Cardiac fibroblast (primary cell): ENCODE data around the gene TMEM86A.

Experiments
- DNase-seq, 2 donors: peaks; one replicate each; pipeline versions ENCODE4 v3.0.0 to v3.0.0-alpha.2; 2010; ENCODE audit warnings: low read depth in 2 of 2
- H3K4me3 ChIP-seq, 2 donors: replicated peaks in 1 of 2; 1 replicate in 1 of 2; 2 replicates in 1 of 2; pipeline ENCODE4 v1.5.1; 2011; ENCODE audit warnings: low read depth in 2 of 2, low read length in 2 of 2, mild to moderate bottlenecking in 2 of 2, moderate library complexity in 1 of 2
- TF ChIP-seq, protein P1 (sequence below): IDR thresholded peaks from one replicate; pipeline ENCODE4 v1.5.1; 2011; ENCODE audit warnings: low read depth, mild to moderate bottlenecking, low read length, inconsistent platforms

The TMEM86A gene

DNA sequence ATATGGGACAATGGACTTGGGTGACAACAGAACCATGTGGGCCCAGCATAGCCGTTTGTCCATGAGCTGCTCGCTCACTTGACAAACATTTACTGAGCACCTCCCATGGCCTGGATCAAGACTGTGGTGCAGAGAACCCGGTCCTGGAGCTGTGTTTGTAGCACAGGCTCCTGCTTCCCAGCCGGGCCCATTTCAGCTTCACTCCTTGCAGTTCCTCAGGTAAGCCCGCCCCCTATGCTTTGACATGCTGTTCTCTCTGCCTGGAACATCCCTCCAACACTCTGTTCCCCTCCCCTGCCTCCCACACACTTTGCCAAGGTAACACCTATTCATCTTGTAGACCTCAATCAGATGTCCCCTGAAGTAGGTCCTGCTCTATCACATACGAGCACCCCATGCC lies 46.7 kb downstream of the TMEM86A start:
- no peak for DNase-seq
- H3K4me3 ChIP-seq: no peak overlapping the region
- TF ChIP-seq, protein P1, sequence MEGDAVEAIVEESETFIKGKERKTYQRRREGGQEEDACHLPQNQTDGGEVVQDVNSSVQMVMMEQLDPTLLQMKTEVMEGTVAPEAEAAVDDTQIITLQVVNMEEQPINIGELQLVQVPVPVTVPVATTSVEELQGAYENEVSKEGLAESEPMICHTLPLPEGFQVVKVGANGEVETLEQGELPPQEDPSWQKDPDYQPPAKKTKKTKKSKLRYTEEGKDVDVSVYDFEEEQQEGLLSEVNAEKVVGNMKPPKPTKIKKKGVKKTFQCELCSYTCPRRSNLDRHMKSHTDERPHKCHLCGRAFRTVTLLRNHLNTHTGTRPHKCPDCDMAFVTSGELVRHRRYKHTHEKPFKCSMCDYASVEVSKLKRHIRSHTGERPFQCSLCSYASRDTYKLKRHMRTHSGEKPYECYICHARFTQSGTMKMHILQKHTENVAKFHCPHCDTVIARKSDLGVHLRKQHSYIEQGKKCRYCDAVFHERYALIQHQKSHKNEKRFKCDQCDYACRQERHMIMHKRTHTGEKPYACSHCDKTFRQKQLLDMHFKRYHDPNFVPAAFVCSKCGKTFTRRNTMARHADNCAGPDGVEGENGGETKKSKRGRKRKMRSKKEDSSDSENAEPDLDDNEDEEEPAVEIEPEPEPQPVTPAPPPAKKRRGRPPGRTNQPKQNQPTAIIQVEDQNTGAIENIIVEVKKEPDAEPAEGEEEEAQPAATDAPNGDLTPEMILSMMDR: no peak

GRCh38 chr11:18748766-18749365 lies 50.3 kb downstream of the TMEM86A start:
- TF ChIP-seq, protein P1: no peak
- no peak overlapping the region for H3K4me3 ChIP-seq
- peak; percentile 26 to 28 for DNase-seq

DNA sequence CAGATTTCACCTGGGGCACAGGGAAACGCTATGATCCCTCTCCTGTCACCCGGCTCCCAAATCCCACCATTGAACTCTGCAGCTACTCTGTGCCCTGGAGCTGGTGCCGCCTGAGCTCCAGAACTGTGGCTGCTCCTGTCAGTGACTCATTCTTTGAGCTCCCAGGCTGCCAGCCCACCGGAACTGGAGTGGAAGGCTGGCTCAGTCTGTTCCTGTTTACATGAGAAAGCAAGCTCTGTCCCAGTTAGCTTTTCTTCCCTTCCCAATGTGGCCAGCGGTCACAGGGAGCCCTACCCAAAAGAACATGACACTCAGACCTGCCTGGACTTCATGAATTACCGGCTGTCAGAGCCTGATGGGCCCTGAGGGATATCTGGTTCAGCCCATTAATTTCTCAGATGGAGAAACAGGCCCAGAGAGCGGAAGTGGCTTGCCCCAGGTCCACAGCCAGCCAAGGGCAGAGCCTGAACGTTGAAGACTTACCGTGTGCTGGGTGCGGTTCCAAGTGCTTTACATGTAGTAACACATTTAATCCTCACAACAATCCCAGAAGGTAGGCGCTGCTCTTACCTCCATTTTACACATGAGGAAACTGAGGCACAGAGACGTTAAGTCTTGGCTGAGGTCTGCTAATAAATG lies 51.2 kb downstream of the TMEM86A start:
- DNase-seq: peak; percentile 71 to 74
- H3K4me3 ChIP-seq: no peak overlapping the region
- TF ChIP-seq, protein P1: no peak

- no peak for DNase-seq
- TF ChIP-seq, protein P1: no peak
- H3K4me3 ChIP-seq: no peak overlapping the region
Observed at GRCh38 chr11:18750944-18751343, 52.4 kb downstream of the TMEM86A start.

DNA sequence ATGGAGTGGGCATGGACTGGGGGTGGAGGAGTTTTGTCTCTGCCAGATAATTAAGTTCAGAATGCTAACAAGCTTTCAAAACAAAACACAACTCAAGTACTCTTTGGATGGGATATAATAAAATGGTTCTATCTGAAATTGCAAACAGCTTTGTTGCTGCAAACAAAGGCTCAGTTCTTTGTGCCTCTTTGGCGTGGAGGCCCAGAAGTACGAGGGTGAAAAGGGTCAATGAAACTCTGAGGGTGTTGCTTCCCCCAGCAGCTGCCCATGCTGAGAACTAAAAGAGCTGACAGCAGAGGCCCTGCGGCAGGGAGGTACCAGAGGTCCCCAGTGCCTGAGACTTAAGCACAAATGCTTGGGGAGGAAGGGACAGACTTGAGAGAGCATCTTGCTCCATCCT lies 53.9 kb downstream of the TMEM86A start:
- H3K4me3 ChIP-seq: no peak overlapping the region
- TF ChIP-seq, protein P1: no peak
- no peak for DNase-seq

- H3K4me3 ChIP-seq: no peak overlapping the region
- peak in 1 of 2 donors; percentile 13 for DNase-seq
Observed at GRCh38 chr11:18754308-18754707, 55.7 kb downstream of the TMEM86A start.

More at GRCh38 chr11:18754308-18754707, 55.7 kb downstream of the TMEM86A start:
- TF ChIP-seq, protein P1: no peak
